A549 treated with RU486 at 1 μM for 4 hours (cell line): ENCODE data around the gene CDC42EP5. TPM values are rescaled to one million over a fixed set of nuclear protein-coding genes. Genes with fewer than 3 reads are reported as not detected.

ENCODE experiments used
- total RNA-seq: library from RNA; stranded (reverse); fragments of 200-300 nt; extraction: Qiagen RNA extraction; gene quantifications from 5 replicates; pipeline ENCODE4 v1.2.3, GENCODE V29; 2022; ENCODE audit warnings: low read depth

The CDC42EP5 gene, protein sequence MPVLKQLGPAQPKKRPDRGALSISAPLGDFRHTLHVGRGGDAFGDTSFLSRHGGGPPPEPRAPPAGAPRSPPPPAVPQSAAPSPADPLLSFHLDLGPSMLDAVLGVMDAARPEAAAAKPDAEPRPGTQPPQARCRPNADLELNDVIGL
- 0.51 TPM in 1 of 5 replicates, not detected in the others for total RNA-seq

DNA sequence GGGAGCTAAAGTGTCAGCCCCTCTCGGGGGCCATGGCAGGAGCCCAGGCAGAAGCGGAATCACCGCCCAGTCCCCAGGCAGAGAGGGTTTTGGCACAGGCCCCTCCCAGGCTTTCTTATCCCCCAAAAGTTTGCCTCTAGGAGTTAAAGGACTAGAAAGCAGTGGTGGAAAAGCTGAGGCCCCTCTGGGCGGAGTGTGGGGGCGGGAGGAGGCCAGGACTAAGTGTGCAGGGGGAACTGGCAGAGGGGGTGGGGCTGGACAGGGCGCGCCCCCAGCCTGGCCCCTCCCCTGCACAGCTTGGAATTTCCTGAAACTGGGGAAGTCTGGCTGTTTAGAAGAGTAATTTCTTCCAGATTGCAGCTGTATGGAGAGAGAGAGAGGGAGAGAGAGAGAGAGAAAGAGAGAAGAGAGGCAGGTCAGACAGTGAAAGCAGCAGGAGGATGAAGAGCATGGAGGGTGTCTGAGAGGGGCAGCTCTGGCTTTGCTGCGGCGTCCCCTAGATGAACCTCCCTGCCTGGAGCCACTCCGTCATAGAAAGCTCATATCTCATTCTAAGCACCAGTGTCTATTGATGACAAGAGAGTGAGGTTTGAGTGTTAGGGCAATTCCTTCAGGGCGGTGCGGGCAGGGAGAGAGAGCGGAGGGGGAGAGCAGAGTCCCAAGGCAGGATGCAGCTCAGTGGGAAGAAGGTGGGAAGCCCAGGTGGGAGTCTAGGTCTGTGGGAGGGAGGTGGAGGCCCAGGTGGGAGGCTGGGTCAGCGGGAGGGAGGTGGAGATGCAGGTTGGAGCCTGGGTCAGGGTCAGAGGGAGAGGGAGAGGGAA lies at the start of gene CDC42EP5:
Gene CDC42EP5, minus strand, starts transcription at position 226 of the 821 bp plus-strand sequence. CDS start 7,749 bp downstream, outside the sequence.

DNA sequence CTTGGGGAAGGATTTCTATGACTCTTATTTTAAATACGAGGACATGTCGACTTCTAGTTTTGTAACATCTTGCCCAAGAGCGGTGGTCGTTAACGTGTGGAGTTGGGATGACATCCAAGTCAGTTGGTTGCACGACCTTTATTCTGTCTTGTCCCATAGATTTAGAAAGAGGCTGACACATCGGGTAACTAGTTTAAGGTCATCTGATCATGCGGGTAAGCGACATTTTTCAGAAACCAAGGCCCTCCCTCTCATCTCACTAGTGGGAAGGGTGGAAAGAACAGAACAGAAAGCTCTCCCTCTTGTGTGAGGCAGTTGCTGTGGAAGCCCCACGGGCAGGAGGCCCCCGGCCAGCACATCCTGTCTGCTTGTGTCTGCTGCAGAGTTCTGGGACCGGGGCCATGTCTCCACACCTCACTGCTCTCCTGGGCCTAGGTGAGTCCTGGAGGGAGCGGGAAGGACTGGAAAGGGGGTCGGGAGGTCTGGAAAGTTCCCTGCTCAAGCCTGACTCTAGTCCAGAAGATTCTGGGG lies 29.5 kb upstream of the CDC42EP5 start, which contains the start of gene LAIR2:
Gene LAIR2, plus strand, starts transcription at position 314 of the 531 bp plus-strand sequence. Its CDS starts 88 bp downstream, at position 402.

DNA sequence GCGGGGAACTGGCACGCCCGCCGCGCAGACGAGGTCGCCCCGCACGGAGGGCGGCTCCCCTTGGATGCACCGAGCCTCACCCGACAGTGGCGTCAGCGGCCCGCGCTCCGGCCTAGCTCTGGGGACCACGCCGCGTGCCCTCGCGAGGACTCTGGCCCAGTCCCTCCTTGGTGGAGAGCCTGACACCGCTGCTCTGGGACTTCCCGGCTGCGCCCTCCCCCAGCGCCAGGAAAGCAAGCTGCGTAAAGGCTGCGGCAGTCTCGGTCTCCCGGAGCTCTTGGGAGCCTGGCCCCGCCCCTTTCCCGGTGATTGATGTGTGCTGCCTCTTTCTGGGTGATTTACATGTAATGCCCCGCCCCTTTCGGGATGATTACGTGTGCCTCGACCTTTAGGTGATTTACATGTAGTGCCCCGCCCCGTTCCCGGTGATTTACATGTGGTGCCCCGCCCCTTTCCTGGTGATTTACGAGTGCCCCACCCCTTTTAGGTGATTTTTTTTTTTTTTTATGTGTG lies 9.5 kb downstream of the CDC42EP5 start, which contains the start of gene LENG9:
Gene LENG9, minus strand, starts transcription at position 248 of the 513 bp plus-strand sequence. CDS start 252 bp downstream, outside the sequence.

DNA sequence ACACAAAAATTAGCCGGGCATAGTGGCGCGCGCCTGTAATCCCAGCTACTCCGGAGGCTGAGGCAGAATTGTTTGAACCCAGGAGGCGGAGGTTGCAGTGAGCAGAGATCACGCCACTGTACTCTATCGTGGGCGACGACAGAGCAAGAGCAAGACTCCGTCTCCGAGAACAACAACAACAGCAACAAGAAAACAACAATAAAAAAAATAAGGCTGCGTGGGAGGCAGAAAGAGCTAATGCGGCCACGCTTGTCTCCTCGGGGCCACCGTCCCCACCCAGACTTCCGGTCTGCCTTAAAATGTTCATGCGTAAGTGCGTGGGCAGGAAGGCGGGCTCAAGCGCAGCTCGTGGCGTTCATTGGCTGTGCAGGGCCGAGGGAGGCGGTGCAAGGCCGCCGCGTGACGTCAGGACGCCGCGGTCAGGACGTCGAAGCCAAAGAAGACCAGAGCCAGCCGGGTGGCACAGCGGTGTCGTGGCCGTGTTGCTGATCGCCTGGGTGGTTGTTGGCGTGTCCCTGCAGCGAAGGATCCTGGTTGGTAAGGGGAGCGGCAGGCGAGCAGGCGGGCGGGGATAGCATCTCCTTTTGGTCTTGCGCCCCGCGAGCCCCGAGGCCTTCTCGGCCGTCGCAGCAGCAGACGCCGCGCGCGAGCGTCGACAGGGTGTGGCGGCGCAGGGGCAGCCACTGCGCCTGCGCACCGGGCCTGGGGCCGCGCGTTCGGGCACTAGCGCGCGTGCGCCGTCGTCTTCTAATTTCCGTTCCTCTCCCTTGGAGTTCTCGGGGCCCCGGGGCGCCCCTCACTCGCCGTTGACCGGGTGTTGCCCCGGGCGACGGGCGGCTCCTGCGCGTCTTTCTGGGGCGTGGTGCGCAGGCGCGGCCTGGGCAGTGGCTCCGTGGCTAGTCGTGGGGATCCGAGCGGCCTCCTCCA lies 24.1 kb downstream of the CDC42EP5 start, which contains the start of gene LENG8:
Gene LENG8, plus strand, starts transcription at position 426 of the 927 bp plus-strand sequence. CDS start 2,146 bp downstream, outside the sequence.

DNA sequence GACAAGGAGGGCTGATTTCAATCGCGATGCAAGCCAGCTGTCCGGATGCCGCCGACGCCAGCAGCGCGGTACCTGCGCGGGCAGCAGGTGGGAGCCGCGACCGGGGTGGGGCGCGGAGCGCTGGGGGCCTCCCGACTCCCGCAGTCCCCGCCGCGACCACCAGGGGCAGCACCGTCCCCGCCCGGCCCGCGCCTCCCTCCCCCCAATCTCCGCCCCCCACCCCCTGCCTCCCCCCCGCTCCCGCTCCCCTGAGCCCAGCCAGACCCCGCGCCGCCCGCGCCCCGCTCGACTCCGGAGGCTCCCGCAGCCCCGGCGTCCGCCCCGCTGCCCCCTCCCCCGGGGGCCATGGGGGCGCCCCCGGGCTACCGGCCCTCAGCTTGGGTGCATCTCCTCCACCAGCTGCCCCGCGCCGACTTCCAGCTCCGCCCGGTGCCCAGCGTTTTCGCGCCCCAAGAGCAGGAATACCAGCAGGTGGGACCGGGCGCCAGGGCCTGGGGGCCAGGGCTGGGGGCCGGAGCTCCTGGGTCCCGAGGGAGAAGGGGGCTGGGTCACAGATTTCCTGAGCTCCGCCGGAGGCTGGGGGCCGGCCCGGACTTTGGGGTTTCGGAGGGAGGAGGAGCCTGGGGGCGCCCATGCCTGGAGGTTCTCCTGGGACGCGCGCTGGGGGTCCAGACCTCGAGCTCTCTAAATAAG lies 57.7 kb downstream of the CDC42EP5 start, which contains the start of gene TTYH1:
Gene TTYH1, plus strand, starts transcription at position 257 of the 693 bp plus-strand sequence. Its CDS starts 89 bp downstream, at position 346.

Other genes starting within 250 kb of the CDC42EP5 start
- gene LILRA6, start 230.5 kb downstream of the CDC42EP5 start, total RNA-seq = not detected in 5 replicates
- gene LILRB5, start 216.0 kb downstream of the CDC42EP5 start, total RNA-seq = 0.02 TPM in 1 of 5 replicates, not detected in the others
- gene LILRB2, start 192.2 kb downstream of the CDC42EP5 start, total RNA-seq = 0.03 to 0.28 TPM in 2 of 5 replicates, not detected in the others
- gene LILRA5, start 160.1 kb downstream of the CDC42EP5 start, total RNA-seq = not detected in 5 replicates
- not detected in 5 replicates for gene LILRA4, start 134.1 kb downstream of the CDC42EP5 start, total RNA-seq
- gene LAIR1, start 108.4 kb downstream of the CDC42EP5 start, total RNA-seq = not detected in 5 replicates
- gene TTYH1, start 57.8 kb downstream of the CDC42EP5 start, total RNA-seq = 0.28 to 0.31 TPM in 2 of 5 replicates, not detected in the others
- 62.1 to 135 TPM (median 115 TPM) in 5 replicates for gene LENG8, start 24.1 kb downstream of the CDC42EP5 start, total RNA-seq
- gene LENG9, start 9.5 kb downstream of the CDC42EP5 start, total RNA-seq = 4.4 to 8.1 TPM (median 7.3 TPM) in 5 replicates
- gene LAIR2, start 29.5 kb upstream of the CDC42EP5 start, total RNA-seq = not detected in 5 replicates
- gene LILRA2, start 100.5 kb upstream of the CDC42EP5 start, total RNA-seq = not detected in 5 replicates
- not detected in 5 replicates for gene LILRA1, start 120.3 kb upstream of the CDC42EP5 start, total RNA-seq
- gene LILRB1, start 157.2 kb upstream of the CDC42EP5 start, total RNA-seq = 0.03 TPM in 1 of 5 replicates, not detected in the others
- gene LILRB4, start 189.7 kb upstream of the CDC42EP5 start, total RNA-seq = not detected in 5 replicates